B cell (primary cell): ENCODE data around the gene MDGA2.

Experiments used
- CTCF ChIP-seq: fragments of 200-600 bp; IDR thresholded peaks from one replicate; pipeline ENCODE4 v1.8.0; 2022; ENCODE audit warnings: antibody characterized with exemption, mild to moderate bottlenecking
- EZH2 ChIP-seq: IDR thresholded peaks from 2 replicates; pipeline ENCODE4 v1.6.1; 2012; ENCODE audit warnings: borderline replicate concordance, low read depth, mild to moderate bottlenecking, moderate library complexity, low read length; ENCODE audit not compliant: insufficient read depth, poor library complexity, severe bottlenecking

GRCh38 chr14:46985529-46986380 lies 689.6 kb downstream of the MDGA2 start:
- TF ChIP-seq EZH2 (no peak), CTCF (no peak)
